ENCODE measurements around the gene CSMD2. TPM values are rescaled to one million over a fixed set of nuclear protein-coding genes. Genes with fewer than 3 reads are reported as not detected.

Gene CSMD2
- polyA plus RNA-seq, 3 donors, result 0.84 to 1.3 (median 1.0) TPM

DNA sequence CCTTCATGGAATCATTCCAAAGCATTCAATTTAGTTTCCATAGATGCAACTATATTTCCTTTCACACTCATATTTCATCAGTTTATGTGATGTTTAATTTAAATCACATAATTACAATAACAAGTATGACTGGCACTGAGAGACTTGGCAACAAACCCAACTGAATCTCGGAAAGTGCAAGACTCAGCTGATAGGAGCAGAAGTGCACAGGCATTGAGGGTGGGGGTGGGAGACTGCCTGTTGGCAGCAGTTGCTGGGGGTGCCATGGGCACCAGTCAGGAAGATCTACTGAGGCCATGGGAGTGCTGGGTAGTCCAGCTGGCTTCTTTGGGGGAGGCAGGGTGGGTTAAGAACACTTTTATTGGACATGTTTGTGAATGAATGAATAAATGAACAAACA, 311.6 kb downstream of the CSMD2 start:
- no peak for DNase-seq (ENCODE audit: extremely low read depth in 1 of 11, low read depth in 9 of 11, low spot score in 4 of 11)

DNA sequence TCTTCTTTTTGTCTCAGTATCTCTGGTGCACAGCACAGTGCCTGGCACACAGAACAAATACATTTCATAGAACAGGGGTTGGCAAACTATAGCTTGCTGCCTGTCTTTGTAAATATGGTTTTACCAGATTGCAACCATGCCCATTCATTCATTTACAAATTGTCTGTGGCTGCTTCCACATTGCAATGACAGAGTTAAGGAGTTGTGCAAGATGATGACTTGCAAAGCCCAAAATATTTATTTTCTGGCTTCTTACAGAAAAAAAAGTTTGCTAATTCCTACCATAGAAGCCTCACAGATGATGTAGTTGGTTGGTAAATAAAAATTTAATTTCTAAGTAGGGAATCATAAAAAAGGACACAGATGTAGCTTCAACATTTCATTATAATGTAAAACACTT, 312.3 kb downstream of the CSMD2 start:
- no peak for DNase-seq (ENCODE audit: extremely low read depth in 1 of 11, low read depth in 9 of 11, low spot score in 4 of 11)

DNA sequence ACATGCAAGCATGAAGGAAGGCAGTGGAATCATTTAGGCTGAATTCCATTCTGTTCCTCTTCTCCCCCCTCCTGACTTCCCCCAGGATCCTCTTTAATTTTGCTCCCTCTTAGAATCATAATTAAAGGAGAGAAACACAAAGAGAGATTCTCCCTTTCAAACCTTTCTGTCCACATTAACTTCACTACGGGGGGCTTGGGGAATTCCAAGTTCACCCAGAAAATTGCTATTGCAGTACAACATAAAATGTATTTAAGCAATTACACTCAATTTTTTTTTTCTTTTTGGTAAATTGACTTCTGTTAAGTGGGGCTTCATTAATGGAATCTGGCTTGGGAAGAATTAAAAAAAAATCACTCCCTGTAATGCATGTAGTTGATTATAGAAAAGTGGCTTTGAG, 314.5 kb downstream of the CSMD2 start:
- no peak for DNase-seq (ENCODE audit: extremely low read depth in 1 of 11, low read depth in 9 of 11, low spot score in 4 of 11)

DNA sequence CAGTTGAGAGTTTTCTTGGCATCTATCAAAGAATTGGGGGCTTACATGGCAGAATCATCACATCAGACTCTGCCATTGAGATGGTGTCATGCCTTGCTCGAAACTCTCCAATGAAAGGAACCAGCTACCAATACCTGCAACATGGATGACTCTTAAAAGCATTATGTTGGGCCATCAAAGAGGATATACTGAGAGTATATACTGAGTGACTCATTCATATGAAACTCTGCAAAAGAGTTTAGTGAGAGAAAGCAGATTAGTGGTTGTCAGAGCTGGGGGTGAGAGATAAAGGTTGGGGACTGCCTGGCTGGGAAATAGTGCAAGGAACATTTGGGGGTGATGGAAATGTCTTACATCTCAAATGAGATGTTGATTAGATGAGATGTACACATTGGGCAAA, 315.8 kb downstream of the CSMD2 start:
- no peak for DNase-seq (ENCODE audit: extremely low read depth in 1 of 11, low read depth in 9 of 11, low spot score in 4 of 11)

DNA sequence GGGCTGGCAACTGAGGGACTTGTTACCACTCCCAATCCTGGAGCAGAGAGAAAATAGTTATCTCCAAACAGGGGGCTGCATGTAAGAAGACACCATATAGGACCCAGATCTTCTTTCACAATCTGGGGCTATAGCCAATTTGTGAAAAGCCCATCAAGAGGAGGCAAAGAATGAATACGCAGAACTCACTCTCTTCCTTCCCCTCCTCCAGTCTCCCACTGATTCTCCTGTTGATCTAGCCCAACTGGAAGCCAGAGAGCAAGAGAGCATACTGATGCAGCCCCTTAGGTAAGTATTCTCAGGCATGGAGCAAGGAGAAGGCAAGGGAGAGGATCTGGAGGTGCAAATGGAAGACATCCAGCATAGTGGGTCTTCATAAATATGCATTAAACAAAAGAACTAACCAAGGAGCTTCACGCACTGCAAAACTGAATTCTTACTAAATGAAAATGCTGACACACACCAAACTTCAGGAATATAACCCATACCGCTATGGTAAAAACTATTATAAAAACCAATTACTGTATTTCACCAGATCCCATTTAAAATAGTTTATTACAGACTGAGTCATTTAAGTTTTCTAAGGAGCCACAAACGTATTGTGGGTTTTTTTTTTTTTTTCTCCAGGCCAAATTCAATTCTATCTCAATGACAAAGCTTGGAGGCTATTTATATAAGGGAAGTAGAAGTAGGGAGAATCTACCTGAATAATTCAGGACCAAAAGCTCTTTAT, 316.7 kb downstream of the CSMD2 start:
- no peak for DNase-seq (ENCODE audit: extremely low read depth in 1 of 11, low read depth in 9 of 11, low spot score in 4 of 11)

DNA sequence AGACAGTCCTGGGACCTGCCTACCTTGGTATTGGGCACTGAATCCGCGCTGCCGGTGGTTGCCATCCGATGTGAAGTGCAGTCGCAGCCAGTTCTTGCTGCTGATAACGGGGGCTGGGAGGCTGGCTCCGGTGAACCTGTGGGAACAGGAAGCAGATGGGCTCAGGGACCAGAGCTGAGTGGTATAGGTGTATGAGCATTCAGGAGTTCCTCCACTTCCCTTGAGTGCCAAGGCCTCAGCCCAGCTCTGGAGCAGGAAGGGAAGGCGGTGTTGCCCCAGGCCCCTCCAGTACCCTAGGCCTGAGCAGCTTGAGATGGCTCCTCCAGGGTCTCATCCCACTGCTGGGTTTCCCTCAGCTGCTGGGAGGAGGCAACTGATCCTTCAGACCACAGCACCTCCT, 318.2 kb downstream of the CSMD2 start:
- DNase-seq (ENCODE audit: extremely low read depth in 1 of 11, low read depth in 9 of 11, low spot score in 4 of 11), result no peak

DNA sequence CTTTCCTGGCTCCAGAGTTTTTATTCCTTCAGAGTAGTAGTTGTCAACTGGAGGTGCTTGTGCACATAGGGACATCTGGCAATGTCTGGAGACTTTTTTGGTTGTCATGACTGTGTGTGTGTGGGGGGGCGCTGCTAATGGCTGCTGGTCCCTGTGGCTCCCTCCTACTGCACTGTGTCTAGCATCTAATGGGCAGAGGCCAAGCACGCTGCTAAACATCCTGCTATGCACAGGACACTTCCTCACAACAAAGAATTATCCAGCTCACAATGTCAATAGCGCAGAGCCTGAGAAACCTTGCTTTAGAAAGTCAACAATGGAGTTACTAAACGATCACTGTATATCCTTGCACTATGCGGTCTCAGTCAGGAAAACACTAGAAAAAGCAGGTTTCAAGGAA, 320.9 kb downstream of the CSMD2 start:
- no peak for DNase-seq (ENCODE audit: extremely low read depth in 1 of 11, low read depth in 9 of 11, low spot score in 4 of 11)

DNA sequence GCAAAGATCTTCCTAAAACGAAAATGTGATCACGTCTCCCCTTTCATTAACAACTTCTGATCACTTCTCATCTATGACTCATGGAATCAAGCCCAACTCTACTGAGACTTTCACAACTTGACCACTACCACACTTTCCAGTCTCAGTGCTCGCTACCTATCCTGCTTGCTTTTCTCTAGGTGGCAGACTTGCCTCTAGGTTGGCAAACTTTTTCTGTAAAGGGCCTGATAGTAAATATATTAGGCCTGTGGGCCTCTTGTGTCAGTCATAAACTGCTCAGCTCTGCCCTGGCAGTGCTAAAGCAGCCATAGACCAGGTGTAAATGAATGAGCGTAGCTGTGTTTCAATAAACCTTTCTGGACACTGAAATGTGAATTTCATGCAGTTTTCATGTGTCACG, 322.7 kb downstream of the CSMD2 start:
- DNase-seq (ENCODE audit: extremely low read depth in 1 of 11, low read depth in 9 of 11, low spot score in 4 of 11), result no peak

DNA sequence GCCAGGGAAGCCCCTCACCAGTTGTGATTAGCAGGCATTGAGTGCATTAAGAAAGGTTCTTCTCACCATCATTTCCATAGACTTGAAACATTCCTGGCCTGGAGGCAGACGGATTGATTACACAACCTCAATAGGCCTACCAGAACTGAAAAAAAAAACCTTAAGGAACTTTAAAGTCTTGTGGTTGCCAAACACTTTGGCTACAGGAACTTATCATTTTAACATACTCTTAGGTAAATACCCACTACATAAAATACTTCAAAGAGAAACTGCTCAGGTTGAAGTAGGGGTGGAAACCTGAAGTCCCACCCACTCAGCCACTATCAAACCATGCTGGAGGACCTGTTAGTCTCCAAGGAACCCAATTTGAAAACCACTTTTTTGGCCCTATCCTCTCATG, 323.5 kb downstream of the CSMD2 start:
- no peak for DNase-seq (ENCODE audit: extremely low read depth in 1 of 11, low read depth in 9 of 11, low spot score in 4 of 11)

DNA sequence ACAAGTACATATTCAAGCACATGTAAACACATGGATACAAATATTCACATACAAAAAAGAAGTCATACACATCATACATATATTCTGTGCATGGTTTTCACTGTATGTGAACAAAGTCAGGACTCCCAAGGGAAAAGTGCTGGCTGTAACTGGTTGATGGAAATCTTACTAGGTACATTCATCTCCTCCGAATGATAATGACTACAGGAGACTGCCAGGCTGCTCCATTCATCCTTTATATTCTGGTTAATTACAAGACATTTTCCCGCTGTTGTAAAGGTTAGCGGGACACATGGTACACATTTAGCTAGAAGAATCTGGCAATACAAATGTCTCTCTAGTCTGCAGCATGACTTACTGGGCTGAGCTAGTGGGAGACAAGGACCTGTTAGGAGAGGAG, 327.4 kb downstream of the CSMD2 start:
- no peak for DNase-seq (ENCODE audit: extremely low read depth in 1 of 11, low read depth in 9 of 11, low spot score in 4 of 11)

DNA sequence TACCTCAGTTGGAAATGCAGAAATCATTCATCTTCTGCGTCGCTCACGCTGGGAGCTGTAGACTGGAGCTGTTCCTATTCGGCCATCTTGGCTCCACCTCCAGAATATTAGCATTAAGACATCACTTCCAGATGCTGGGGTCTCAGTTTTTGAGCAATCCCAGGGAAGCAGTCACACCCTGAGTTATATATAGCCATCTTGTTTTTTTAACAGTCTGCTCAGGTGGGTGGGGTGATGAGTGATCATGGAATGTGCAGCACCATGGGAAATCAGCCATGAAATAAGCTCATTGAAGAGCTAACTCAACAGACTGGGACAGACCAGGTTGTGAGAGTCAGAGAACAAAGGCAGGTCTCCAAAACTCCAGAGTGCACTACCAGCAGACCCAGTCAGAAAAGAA, 328.1 kb downstream of the CSMD2 start:
- no peak for DNase-seq (ENCODE audit: extremely low read depth in 1 of 11, low read depth in 9 of 11, low spot score in 4 of 11)

DNA sequence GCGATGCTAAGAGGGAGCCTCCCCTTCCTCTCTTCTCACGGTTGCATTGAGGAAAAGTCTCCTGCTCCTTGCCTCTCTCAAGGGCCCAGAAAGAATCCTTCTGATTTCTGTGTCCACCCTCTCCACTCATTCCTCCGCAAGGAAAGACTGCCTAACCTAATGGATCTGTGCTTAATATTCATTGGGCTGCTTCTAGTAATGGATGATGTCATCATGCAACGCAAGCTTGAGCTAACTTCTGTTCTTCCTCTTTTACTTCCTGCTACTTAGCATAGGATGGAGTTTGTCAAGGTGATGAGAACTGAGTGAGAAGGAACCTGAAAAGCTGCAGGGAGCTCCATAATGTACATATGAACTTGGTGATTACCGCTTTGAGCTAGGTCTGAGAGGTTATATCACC, 336.4 kb downstream of the CSMD2 start:
- no peak for DNase-seq (ENCODE audit: extremely low read depth in 1 of 11, low read depth in 9 of 11, low spot score in 4 of 11)

DNA sequence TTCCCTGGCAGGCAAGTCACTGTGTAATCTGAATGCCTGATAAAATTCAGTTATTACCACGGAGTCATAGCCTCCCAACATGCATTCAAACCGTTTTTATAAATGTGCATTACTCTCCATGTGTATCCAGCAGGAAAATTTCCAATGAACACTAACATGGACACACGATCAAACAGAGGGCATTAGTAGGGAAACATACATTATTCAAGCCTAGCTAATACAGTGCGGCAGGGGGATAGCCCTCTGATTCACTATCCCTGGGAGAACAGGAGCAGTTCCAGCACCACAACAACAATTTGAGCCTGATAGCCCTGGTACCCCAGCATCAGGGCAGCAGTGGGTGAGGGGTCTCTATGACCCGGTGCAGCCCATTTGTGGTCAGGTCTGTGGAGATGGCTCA, 337.0 kb downstream of the CSMD2 start:
- no peak for DNase-seq (ENCODE audit: extremely low read depth in 1 of 11, low read depth in 9 of 11, low spot score in 4 of 11)

DNA sequence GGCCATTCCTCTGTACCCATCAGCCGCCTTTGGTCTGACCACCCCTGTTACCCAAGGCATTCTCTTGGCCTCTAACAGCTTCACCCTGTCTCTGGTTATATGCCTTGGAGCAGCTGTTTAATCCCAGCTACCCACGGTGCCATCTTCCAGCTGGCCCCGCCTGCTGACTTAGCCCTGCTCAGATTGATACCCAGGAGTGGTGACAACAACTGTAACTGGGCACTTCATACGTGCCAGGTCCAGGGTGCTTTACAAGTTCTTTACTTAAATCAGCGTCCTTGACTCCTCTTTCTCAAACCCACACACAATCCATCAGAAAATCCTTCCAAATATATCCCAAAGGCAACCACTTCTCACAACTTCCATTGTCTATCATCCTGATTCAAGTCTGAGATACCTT, 338.3 kb downstream of the CSMD2 start:
- DNase-seq (ENCODE audit: extremely low read depth in 1 of 11, low read depth in 9 of 11, low spot score in 4 of 11), result no peak

DNA sequence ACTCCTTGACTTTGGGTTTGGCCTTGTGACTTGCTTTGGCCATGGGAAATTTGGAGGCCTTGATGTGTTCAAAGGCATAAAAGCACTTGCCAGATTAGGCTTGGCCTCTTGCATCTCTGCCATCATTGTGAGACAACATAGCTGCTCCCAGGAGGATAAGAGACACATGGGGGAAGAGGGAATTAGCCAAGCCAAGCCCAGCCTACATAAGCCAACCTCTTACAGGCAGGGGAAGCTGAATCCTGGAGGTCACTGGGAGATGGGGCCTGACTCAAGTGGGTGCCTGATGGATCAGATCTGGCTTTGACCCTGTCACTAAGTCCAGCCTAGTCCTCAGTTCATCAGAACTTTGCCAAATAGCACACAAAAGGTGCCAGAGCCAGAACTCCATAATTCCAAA, 338.7 kb downstream of the CSMD2 start:
- DNase-seq (ENCODE audit: extremely low read depth in 1 of 11, low read depth in 9 of 11, low spot score in 4 of 11), result no peak

DNA sequence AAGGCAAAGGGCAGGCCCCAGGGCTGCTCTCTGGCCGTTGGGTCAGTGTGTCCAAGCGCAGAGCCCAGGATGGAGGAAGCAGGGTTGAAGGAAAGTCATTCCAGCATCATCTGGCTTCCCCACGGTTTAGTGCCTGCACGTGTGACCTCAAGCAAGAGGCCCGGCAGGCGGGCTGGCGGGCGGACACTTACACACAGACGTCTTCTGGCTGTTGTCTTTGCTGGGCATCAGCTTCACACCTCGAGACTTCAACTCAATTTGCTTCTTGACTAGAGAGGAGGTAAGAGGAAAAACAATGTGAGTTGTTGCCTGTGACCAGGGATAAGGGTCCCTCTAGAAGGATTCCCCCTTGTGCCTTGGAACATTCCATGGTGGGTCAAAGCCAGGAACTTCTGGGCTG, 339.5 kb downstream of the CSMD2 start:
- no peak for DNase-seq (ENCODE audit: extremely low read depth in 1 of 11, low read depth in 9 of 11, low spot score in 4 of 11)

DNA sequence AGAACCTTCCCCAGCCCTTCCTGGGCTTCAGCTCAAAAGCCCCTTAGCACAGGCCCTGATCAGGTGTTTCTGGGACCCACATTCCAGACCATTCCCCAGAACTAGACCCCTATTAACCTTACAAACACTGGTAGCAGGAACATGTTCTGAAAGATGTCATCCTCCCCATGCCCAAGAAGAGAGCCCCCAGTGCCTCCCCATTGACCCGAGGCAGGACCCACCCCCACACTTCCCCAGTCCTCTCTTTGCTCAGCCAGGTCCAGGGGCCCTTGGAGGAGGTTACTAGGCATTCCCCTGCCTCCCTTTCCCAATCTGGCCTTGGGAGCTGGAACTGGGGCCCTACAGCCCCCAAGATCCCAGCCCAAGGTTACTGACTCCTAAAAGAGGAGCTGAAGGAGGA, 340.1 kb downstream of the CSMD2 start:
- no peak for DNase-seq (ENCODE audit: extremely low read depth in 1 of 11, low read depth in 9 of 11, low spot score in 4 of 11)

DNA sequence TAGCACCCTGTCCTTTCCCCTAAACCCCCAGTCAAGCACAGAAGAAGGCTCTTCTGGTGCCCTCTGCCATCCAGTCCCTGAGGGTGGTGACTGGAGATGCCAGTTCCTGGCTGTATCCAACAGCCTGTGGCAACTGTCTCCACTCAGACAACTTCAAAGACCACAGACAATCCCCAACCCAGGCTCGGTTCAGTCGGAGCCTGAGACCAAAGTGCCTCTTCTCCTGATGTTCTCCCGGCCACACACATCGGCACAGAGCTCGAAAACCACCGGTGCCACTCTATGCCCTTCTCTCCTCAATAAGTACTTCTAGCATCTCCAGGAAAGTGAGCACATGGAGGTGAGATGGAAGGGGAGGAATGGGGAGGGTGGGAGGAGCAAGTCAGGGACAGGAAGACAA, 340.7 kb downstream of the CSMD2 start:
- DNase-seq (ENCODE audit: extremely low read depth in 1 of 11, low read depth in 9 of 11, low spot score in 4 of 11), result no peak

DNA sequence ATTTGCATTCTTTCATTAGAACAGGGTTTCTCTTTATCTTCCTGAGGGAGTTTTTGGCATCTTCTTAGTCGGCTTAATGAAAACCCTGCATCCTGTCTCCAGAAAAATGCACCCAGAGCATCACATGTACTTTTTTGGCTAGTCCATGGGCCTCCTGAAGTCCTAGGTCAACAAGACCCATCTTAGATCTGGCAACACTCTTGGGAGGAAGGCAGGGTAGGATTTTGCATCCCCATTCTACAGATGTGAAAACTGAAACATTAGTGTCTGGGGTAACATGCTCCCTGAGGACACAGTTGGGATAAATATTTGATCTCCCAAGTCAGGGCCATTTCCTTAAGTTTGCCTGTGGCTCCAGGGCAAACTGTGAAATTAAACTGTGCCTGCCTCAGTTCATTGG, 341.2 kb downstream of the CSMD2 start:
- DNase-seq (ENCODE audit: extremely low read depth in 1 of 11, low read depth in 9 of 11, low spot score in 4 of 11), result no peak

DNA sequence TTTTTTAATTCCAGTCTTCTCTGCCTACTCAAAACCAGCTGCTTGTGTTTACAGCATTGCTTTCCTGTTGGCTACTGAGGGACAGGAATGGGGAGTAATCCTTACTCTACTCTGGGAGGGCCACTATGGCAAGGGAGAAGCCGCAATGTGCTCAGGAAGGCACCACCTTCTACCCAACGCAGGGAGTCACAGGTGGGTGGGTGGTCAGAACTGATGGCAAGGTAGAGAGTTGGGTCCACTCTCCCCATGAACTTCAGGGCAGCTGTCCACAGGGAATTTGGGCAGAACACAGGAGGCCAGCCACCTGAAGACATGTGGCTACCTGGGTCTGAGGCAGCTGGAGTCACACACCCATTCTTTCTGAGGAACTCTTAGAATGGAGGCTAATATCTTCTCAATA, 341.6 kb downstream of the CSMD2 start:
- DNase-seq (ENCODE audit: extremely low read depth in 1 of 11, low read depth in 9 of 11, low spot score in 4 of 11), result no peak

DNA sequence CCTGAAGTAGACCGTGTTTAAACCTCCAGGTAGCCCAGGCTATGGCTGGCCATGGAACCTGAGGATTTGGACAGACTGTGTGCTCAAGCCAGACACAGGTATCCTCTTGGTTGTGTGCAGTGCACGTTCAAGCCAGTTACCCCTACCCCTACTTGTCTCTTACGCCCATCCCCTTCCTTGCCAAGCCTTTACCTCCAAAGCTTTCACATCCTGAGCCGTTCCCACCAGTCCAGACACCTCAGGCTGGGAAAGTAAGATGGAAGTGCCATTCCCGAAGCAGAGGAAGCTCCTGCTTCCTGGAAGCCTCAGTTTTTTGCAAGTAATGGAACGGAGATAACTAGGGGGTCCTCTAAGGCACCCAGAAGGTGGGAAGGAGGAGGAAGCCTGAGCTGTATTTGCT, 342.6 kb downstream of the CSMD2 start:
- DNase-seq (ENCODE audit: extremely low read depth in 1 of 11, low read depth in 9 of 11, low spot score in 4 of 11), result no peak

DNA sequence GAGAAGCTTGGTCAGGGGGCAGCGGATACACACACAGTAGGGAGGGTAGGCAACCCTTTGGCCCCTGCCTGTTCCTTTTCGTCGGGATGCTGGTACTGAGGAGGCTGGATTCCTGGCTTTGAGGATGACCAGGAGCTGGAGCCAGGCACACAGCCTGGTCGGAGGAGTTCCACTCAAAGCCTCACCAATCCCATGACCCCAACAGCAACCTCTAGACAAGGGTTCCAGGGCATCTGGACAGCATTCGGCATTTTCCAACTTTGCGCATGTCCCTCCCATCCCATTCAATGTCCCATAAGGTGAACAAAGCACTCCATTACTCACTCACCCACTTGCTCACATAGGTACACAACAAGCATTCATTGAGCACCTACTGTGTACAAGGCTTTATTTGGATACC, 343.7 kb downstream of the CSMD2 start:
- no peak for DNase-seq (ENCODE audit: extremely low read depth in 1 of 11, low read depth in 9 of 11, low spot score in 4 of 11)

All from renal cortex interstitium (tissue), 11 donors.